Gastroesophageal sphincter (tissue), 4 donors: Measurements from ENCODE around the gene RAMP1. TPM values are rescaled to one million over a fixed set of nuclear protein-coding genes. Genes with fewer than 3 reads are reported as not detected.
"Not testable (repeated sequence)": the region's sequence is repeated elsewhere in the genome, so short reads cannot be mapped to it uniquely, and the experiment has no call there.

ENCODE experiments used
- ATAC-seq: fragments of 150-250 bp; one replicate; pipeline ENCODE4 v1.9.1; 2016; ENCODE audit warnings: mild to moderate bottlenecking, moderate library complexity
- H3K27ac ChIP-seq, 4 donors: fragments of 200-600 bp; sonication (generic) in 3 of 4; 1 replicate in 3 of 4; 2 replicates in 1 of 4; pipeline ENCODE4 v1.5.1; 2016 to 2019
- H3K27me3 ChIP-seq: fragments of 200-600 bp; sonication (generic); one replicate; pipeline ENCODE4 v1.5.1; 2019
- H3K36me3 ChIP-seq, 2 donors: fragments of 200-600 bp; sonication (generic); one replicate each; pipeline ENCODE4 v1.5.1; 2019; ENCODE audit warnings: control low read depth in 1 of 2
- H3K4me1 ChIP-seq, 3 donors: fragments of 200-600 bp; sonication (generic); 1 replicate in 2 of 3; 2 replicates in 1 of 3; pipeline ENCODE4 v1.5.1; 2016 to 2019; ENCODE audit warnings: control low read depth in 2 of 3
- H3K4me3 ChIP-seq, 2 donors: fragments of 200-600 bp; sonication (generic); one replicate each; pipeline ENCODE4 v1.5.1; 2019; ENCODE audit warnings: mild to moderate bottlenecking in 1 of 2, moderate library complexity in 1 of 2
- H3K9me3 ChIP-seq, 3 donors: fragments of 200-600 bp; sonication (generic); one replicate each; pipeline ENCODE4 v1.5.1; 2017 to 2019; ENCODE audit warnings: control low read depth in 2 of 3
- CTCF ChIP-seq, 4 experiments: fragments of 200-600 bp in 2 of 4; fragments of 450-650 bp in 2 of 4; sonication (generic) in 1 of 4; IDR thresholded peaks; one replicate each; pipeline ENCODE4 v1.5.1; 2017 to 2019; ENCODE audit warnings: antibody characterized with exemption in 4 of 4, mild to moderate bottlenecking in 2 of 4, moderate library complexity in 2 of 4
- EP300 ChIP-seq: sonication (generic); formaldehyde crosslinking; IDR thresholded peaks from one replicate; pipeline ENCODE4 v1.6.1; 2017; ENCODE audit warnings: antibody characterized with exemption, mild to moderate bottlenecking
- POLR2A ChIP-seq, 2 donors: fragments of 450-650 bp; IDR thresholded peaks; one replicate each; pipeline ENCODE4 v1.6.1; 2017; ENCODE audit warnings: antibody characterized with exemption in 2 of 2, mild to moderate bottlenecking in 2 of 2, moderate library complexity in 1 of 2
- POLR2AphosphoS5 ChIP-seq: sonication (generic); formaldehyde crosslinking; IDR thresholded peaks from one replicate; pipeline ENCODE4 v1.6.1; 2017; ENCODE audit warnings: antibody characterized with exemption
- WGBS, 2 donors: methylation state at CpG; one replicate each; pipeline ENCODE4 v1.1.5; 2018; ENCODE audit warnings: low coverage in 1 of 2; 5-methylcytosine and 5-hydroxymethylcytosine counted together
- total RNA-seq, 4 donors: library from RNA; depleted of rRNA; stranded (reverse); fragments of >200 nt; gene quantifications; one replicate each; pipeline ENCODE4 v1.1.0, GENCODE V29; 2016

RAMP1 gene
- total RNA-seq, 4 donors from 2014 or later = 213 to 355 (median 286) TPM

GRCh38 chr2:237865623-237866041 is 6.2 kb downstream of the RAMP1 start:
- Histone ChIP-seq H3K4me1 (peaks cover 8 to 99% (median 34%) of the 10 kb centered on the region in 3 donors), H3K4me3 (peak overlapping the region in 1 of 2 donors; percentile 3)
- 58 to 63% methylated on average over 6 to 7 of the region's 7 CpGs for WGBS, 2 donors

GRCh38 chr2:237866101-237866621 is 6.7 kb downstream of the RAMP1 start:
- no peak overlapping the region for H3K4me3 ChIP-seq
- H3K4me1 ChIP-seq = peaks cover 8 to 99% (median 34%) of the 10 kb centered on the region in 3 donors
- no peak for ATAC-seq
- no peaks in the 10 kb centered on the region for H3K36me3 ChIP-seq
- no peaks in the 10 kb centered on the region for H3K27me3 ChIP-seq
- no peaks in the 10 kb centered on the region for H3K9me3 ChIP-seq
- WGBS, 2 donors = 27 to 30% methylated on average over 6 to 11 of the region's 13 CpGs
- TF ChIP-seq CTCF (IDR thresholded peaks at IDR 0.05) (no peak), POLR2A (IDR thresholded peaks at IDR 0.05) (no peak), POLR2AphosphoS5 (no peak), EP300 (no peak)
- H3K27ac ChIP-seq = peak overlapping the region; percentile 90 to 97 (median 96)

More at GRCh38 chr2:237865623-237866041, 6.2 kb downstream of the RAMP1 start:
- ATAC-seq = no peak
- Histone ChIP-seq H3K27me3 (no peaks in the 10 kb centered on the region), H3K36me3 (no peaks in the 10 kb centered on the region), H3K9me3 (no peaks in the 10 kb centered on the region), H3K27ac (peak overlapping the region; percentile 90 to 97 (median 96))
- TF ChIP-seq CTCF (IDR thresholded peaks at IDR 0.05) (no peak), POLR2AphosphoS5 (no peak), EP300 (no peak), POLR2A (IDR thresholded peaks at IDR 0.05) (no peak)

GRCh38 chr2:237867465-237867864 is 8.0 kb downstream of the RAMP1 start:
- Histone ChIP-seq H3K4me1 (peaks cover 8 to 99% (median 39%) of the 10 kb centered on the region in 3 donors), H3K27ac (peak overlapping the region in 3 of 4 donors; percentile 58 to 97 (median 95))
- no peak for ATAC-seq

GRCh38 chr2:237868074-237868473 is 8.7 kb downstream of the RAMP1 start:
- H3K9me3 ChIP-seq, H3K4me3 ChIP-seq, ATAC-seq, H3K27me3 ChIP-seq, H3K36me3 ChIP-seq: not testable (repeated sequence)
- Histone ChIP-seq H3K4me1 (peaks cover 8 to 99% (median 33%) of the 10 kb centered on the region in 3 donors), H3K27ac (peak overlapping the region in 3 of 4 donors; percentile 84 to 97 (median 95))
- 59 to 83% methylated on average over 2 to 4 of the region's 4 CpGs for WGBS, 2 donors

More at GRCh38 chr2:237867465-237867864, 8.0 kb downstream of the RAMP1 start:
- Histone ChIP-seq H3K36me3 (no peaks in the 10 kb centered on the region), H3K27me3 (no peaks in the 10 kb centered on the region), H3K9me3 (no peaks in the 10 kb centered on the region), H3K4me3 (no peak overlapping the region)
- no peak for TF ChIP-seq CTCF (IDR thresholded peaks at IDR 0.05)
- WGBS, 2 donors = 74 to 89% methylated on average over 5 to 10 of the region's 10 CpGs

GRCh38 chr2:237868631-237869342 is 9.4 kb downstream of the RAMP1 start:
- Histone ChIP-seq H3K4me3 (no peak overlapping the region), H3K27ac (peak overlapping the region; percentile 18 to 97 (median 90))

More at GRCh38 chr2:237868631-237869342, 9.4 kb downstream of the RAMP1 start:
- no peaks in the 10 kb centered on the region for H3K9me3 ChIP-seq
- WGBS, 2 donors = 53% methylated on average over 10 to 22 of the region's 22 CpGs
- H3K36me3 ChIP-seq = no peaks in the 10 kb centered on the region
- H3K27me3 ChIP-seq = no peaks in the 10 kb centered on the region
- peaks cover 8 to 99% (median 32%) of the 10 kb centered on the region in 3 donors for H3K4me1 ChIP-seq
- no peak for ATAC-seq
- TF ChIP-seq POLR2A (IDR thresholded peaks at IDR 0.05) (no peak), CTCF (IDR thresholded peaks at IDR 0.05) (no peak), EP300 (no peak), POLR2AphosphoS5 (no peak)
